Trophoblast cell (in vitro differentiated cells and primary cell): ENCODE data around the gene SLC6A2.

Experiments
- DNase-seq, 2 donors: peaks; one replicate each; pipeline ENCODE4 v3.0.0-alpha.2; 2016
- H2AFZ ChIP-seq: 2 replicates; pipeline ENCODE4 v1.6.1; 2013; ENCODE audit warnings: low read length, moderate library complexity, mild to moderate bottlenecking; ENCODE audit not compliant: insufficient read depth, poor library complexity
- H2AK5ac ChIP-seq: 2 replicates; pipeline ENCODE4 v1.6.1; 2013; ENCODE audit warnings: mild to moderate bottlenecking, low read length
- H2BK120ac ChIP-seq: 2 replicates; pipeline ENCODE4 v1.6.1; 2013; ENCODE audit warnings: low read length, mild to moderate bottlenecking, moderate library complexity; ENCODE audit not compliant: insufficient read depth, poor library complexity
- H2BK12ac ChIP-seq: 2 replicates; pipeline ENCODE4 v1.6.1; 2013; ENCODE audit warnings: mild to moderate bottlenecking, low read length, moderate library complexity
- H2BK5ac ChIP-seq: 2 replicates; pipeline ENCODE4 v1.6.1; 2013; ENCODE audit warnings: low read length, low read depth, moderate library complexity, mild to moderate bottlenecking; ENCODE audit not compliant: poor library complexity
- H3K14ac ChIP-seq: 2 replicates; pipeline ENCODE4 v1.6.1; 2013; ENCODE audit warnings: mild to moderate bottlenecking, low read length
- H3K18ac ChIP-seq: 2 replicates; pipeline ENCODE4 v1.6.1; 2013; ENCODE audit warnings: mild to moderate bottlenecking, low read length
- H3K23ac ChIP-seq: 2 replicates; pipeline ENCODE4 v1.6.1; 2013; ENCODE audit warnings: low read length
- H3K27ac ChIP-seq: 2 replicates; pipeline ENCODE4 v1.5.1; 2013; ENCODE audit warnings: low read depth, mild to moderate bottlenecking, inconsistent platforms, low read length, moderate library complexity
- H3K27me3 ChIP-seq: 2 replicates; pipeline ENCODE4 v1.6.1; 2013; ENCODE audit warnings: inconsistent platforms, mild to moderate bottlenecking, low read length, moderate library complexity; ENCODE audit not compliant: insufficient read depth
- H3K36me3 ChIP-seq, 2 experiments: 1 replicate in 1 of 2; 2 replicates in 1 of 2; pipeline ENCODE4 v1.6.1; 2013; ENCODE audit warnings: low read length in 2 of 2, mild to moderate bottlenecking in 2 of 2, moderate library complexity in 1 of 2; ENCODE audit not compliant: insufficient read depth in 2 of 2, control insufficient read depth in 1 of 2
- H3K4ac ChIP-seq: 2 replicates; pipeline ENCODE4 v1.6.1; 2013; ENCODE audit warnings: low read depth, mild to moderate bottlenecking, low read length, moderate library complexity
- H3K4me1 ChIP-seq, 2 experiments: 1 replicate in 1 of 2; 2 replicates in 1 of 2; pipeline ENCODE4 v1.6.1; 2013; ENCODE audit warnings: low read length in 2 of 2, mild to moderate bottlenecking in 2 of 2, moderate library complexity in 1 of 2; ENCODE audit not compliant: insufficient read depth in 2 of 2, control insufficient read depth in 1 of 2
- H3K4me2 ChIP-seq: 2 replicates; pipeline ENCODE4 v1.6.1; 2013; ENCODE audit warnings: inconsistent platforms, mild to moderate bottlenecking, low read length, moderate library complexity
- H3K4me3 ChIP-seq: 2 replicates; pipeline ENCODE4 v1.5.1; 2013; ENCODE audit warnings: mild to moderate bottlenecking, low read depth, low read length, inconsistent platforms
- H3K79me1 ChIP-seq: one replicate; pipeline ENCODE4 v1.6.1; 2013; ENCODE audit warnings: low read length
- H3K79me2 ChIP-seq: 2 replicates; pipeline ENCODE4 v1.6.1; 2013; ENCODE audit warnings: low read length, mild to moderate bottlenecking; ENCODE audit not compliant: control insufficient read depth, insufficient read depth, poor library complexity
- H3K9ac ChIP-seq: 2 replicates; pipeline ENCODE4 v1.6.1; 2013; ENCODE audit warnings: mild to moderate bottlenecking, low read length
- H3K9me3 ChIP-seq: 2 replicates; pipeline ENCODE4 v1.6.1; 2013; ENCODE audit warnings: low read depth, mild to moderate bottlenecking, control low read depth, inconsistent platforms, low read length; ENCODE audit not compliant: insufficient read depth
- H4K12ac ChIP-seq: 2 replicates; pipeline ENCODE4 v1.6.1; 2013; ENCODE audit warnings: low read depth, mild to moderate bottlenecking, low read length, moderate library complexity
- H4K8ac ChIP-seq: 2 replicates; pipeline ENCODE4 v1.6.1; 2013; ENCODE audit warnings: low read depth, mild to moderate bottlenecking, low read length, moderate library complexity
- H4K91ac ChIP-seq: one replicate; pipeline ENCODE4 v1.6.1; 2013; ENCODE audit warnings: low read depth, mild to moderate bottlenecking, low read length, moderate library complexity
- WGBS: extraction: QIAGEN DNeasy Blood & Tissue Kit; methylation state at CpG from one replicate; pipeline ENCODE4 v1.1.7; 2013; ENCODE audit warnings: missing lambda C conversion rate; ENCODE audit not compliant: insufficient read length, insufficient coverage; ENCODE audit errors: extremely low coverage; 5-methylcytosine and 5-hydroxymethylcytosine counted together

SLC6A2 gene

GRCh38 chr16:55655381-55655896 is 349 bp upstream of the SLC6A2 start:
- Histone ChIP-seq H3K9me3 (peaks cover 6% of the 10 kb centered on the region), H3K27ac (no peak overlapping the region), H3K9ac (no peak overlapping the region), H2AK5ac (no peak overlapping the region), H3K79me2 (no peaks in the 10 kb centered on the region), H3K4me1 (peaks cover 13 to 15% of the 10 kb centered on the region in 2 experiments), H3K23ac (no peak overlapping the region), H3K4me3 (peak overlapping the region; percentile 45), H3K36me3 (no peaks in the 10 kb centered on the region), H3K4ac (no peak overlapping the region), H3K4me2 (peak overlapping the region; percentile 82), H2BK5ac (no peak overlapping the region), H2BK120ac (no peak overlapping the region), H4K12ac (no peak overlapping the region), H3K79me1 (peaks cover 2% of the 10 kb centered on the region), H2AFZ (no peak overlapping the region), H3K27me3 (peaks cover 38% of the 10 kb centered on the region), H4K8ac (no peak overlapping the region), H2BK12ac (no peak overlapping the region), H3K18ac (no peak overlapping the region), H3K14ac (no peak overlapping the region), H4K91ac (no peak overlapping the region)
- peak in 1 of 2 donors; percentile 63 for DNase-seq
- no CpG with 5 or more reads among the region's 29 CpGs for WGBS

DNA sequence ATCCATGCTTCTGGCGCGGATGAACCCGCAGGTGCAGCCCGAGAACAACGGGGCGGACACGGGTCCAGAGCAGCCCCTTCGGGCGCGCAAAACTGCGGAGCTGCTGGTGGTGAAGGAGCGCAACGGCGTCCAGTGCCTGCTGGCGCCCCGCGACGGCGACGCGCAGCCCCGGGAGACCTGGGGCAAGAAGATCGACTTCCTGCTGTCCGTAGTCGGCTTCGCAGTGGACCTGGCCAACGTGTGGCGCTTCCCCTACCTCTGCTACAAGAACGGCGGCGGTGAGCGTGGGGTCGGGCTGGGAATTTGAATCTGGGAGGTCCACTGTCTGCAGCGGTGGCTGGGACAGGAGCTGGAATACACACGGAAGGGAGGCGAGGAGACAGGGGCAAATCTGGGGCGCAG is 904 bp downstream of the SLC6A2 start:
- peaks cover 2% of the 10 kb centered on the region for H3K79me1 ChIP-seq
- H3K4me1 ChIP-seq, result peaks cover 17 to 19% of the 10 kb centered on the region in 2 experiments
- H3K4ac ChIP-seq, result no peak overlapping the region
- no peaks in the 10 kb centered on the region for H3K36me3 ChIP-seq
- H2BK120ac ChIP-seq, result no peak overlapping the region
- no peak overlapping the region for H3K14ac ChIP-seq
- H3K27me3 ChIP-seq, result peaks cover 36% of the 10 kb centered on the region
- H4K8ac ChIP-seq, result no peak overlapping the region
- H3K23ac ChIP-seq, result no peak overlapping the region
- H3K4me3 ChIP-seq, result peak overlapping the region; percentile 46
- H3K79me2 ChIP-seq, result no peaks in the 10 kb centered on the region
- WGBS, result no CpG with 5 or more reads among the region's 37 CpGs
- H2BK12ac ChIP-seq, result no peak overlapping the region
- DNase-seq, result peak in 1 of 2 donors; percentile 46
- no peak overlapping the region for H2AK5ac ChIP-seq
- H3K18ac ChIP-seq, result peak overlapping the region; percentile 14
- no peak overlapping the region for H3K9ac ChIP-seq
- H2AFZ ChIP-seq, result no peak overlapping the region
- H4K91ac ChIP-seq, result no peak overlapping the region
- peak overlapping the region; percentile 82 for H3K4me2 ChIP-seq
- H3K27ac ChIP-seq, result no peak overlapping the region
- H3K9me3 ChIP-seq, result peaks cover 4% of the 10 kb centered on the region
- no peak overlapping the region for H2BK5ac ChIP-seq
- no peak overlapping the region for H4K12ac ChIP-seq

GRCh38 chr16:55657616-55658015 is 1.8 kb downstream of the SLC6A2 start:
- H3K79me1 ChIP-seq, result peaks cover 3% of the 10 kb centered on the region
- no peak overlapping the region for H2BK12ac ChIP-seq
- H4K8ac ChIP-seq, result no peak overlapping the region
- H3K79me2 ChIP-seq, result no peaks in the 10 kb centered on the region
- H2AK5ac ChIP-seq, result no peak overlapping the region
- no peak overlapping the region for H3K27ac ChIP-seq
- peaks cover 31% of the 10 kb centered on the region for H3K27me3 ChIP-seq
- no peak overlapping the region for H2BK5ac ChIP-seq
- H3K14ac ChIP-seq, result no peak overlapping the region
- H3K18ac ChIP-seq, result no peak overlapping the region
- no peak overlapping the region for H4K12ac ChIP-seq
- H3K4me1 ChIP-seq, result peaks cover 21 to 25% of the 10 kb centered on the region in 2 experiments
- DNase-seq, result no peak
- no peaks in the 10 kb centered on the region for H3K36me3 ChIP-seq
- no peak overlapping the region for H3K4me2 ChIP-seq
- no peak overlapping the region for H3K9ac ChIP-seq
- H3K9me3 ChIP-seq, result peaks cover 2% of the 10 kb centered on the region
- no peak overlapping the region for H3K23ac ChIP-seq
- H3K4me3 ChIP-seq, result no peak overlapping the region
- H4K91ac ChIP-seq, result no peak overlapping the region
- H2AFZ ChIP-seq, result no peak overlapping the region
- no peak overlapping the region for H2BK120ac ChIP-seq
- H3K4ac ChIP-seq, result no peak overlapping the region
- no CpG with 5 or more reads among the region's 3 CpGs for WGBS

DNA sequence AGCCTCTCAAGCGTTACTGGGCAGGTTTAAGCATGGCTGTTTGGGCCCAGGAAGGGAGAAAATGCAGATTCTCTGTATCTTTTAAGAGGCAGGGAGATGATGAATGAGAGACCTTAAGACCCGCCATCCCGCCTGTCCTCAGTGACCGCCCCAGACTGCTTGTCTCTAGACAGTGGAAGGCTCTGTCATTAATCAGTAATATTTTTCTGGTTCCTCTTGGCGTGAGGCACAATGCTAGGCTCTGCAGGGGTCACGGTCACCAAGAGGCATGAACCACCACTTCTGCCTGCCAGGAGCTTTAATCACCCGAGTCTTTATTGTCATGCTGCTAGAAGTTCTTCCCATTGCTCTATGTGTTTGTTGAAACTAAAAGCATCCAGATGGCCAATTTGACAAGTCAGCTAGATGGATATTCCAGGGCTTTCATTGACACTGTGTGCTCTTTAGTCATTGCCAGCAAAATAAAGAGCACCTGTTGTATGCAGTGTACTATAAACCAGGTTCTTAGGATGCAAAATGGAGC is 3.2 kb downstream of the SLC6A2 start:
- Histone ChIP-seq H3K14ac (no peak overlapping the region), H2BK120ac (no peak overlapping the region), H3K79me1 (peaks cover 10% of the 10 kb centered on the region)

More for the DNA sequence above, 3.2 kb downstream of the SLC6A2 start:
- H3K9ac ChIP-seq, result no peak overlapping the region
- no peak overlapping the region for H4K8ac ChIP-seq
- H3K4ac ChIP-seq, result no peak overlapping the region
- H3K27me3 ChIP-seq, result peaks cover 27% of the 10 kb centered on the region
- no peak overlapping the region for H3K27ac ChIP-seq
- H4K91ac ChIP-seq, result no peak overlapping the region
- H3K36me3 ChIP-seq, result no peaks in the 10 kb centered on the region
- H3K4me1 ChIP-seq, result peaks cover 28 to 33% of the 10 kb centered on the region in 2 experiments
- H3K18ac ChIP-seq, result no peak overlapping the region
- no peak overlapping the region for H3K4me3 ChIP-seq
- WGBS, result no CpG with 5 or more reads among the region's 7 CpGs
- DNase-seq, result no peak
- no peak overlapping the region for H3K4me2 ChIP-seq
- H3K9me3 ChIP-seq, result peaks cover 2% of the 10 kb centered on the region
- H3K23ac ChIP-seq, result no peak overlapping the region
- H4K12ac ChIP-seq, result no peak overlapping the region
- H2BK5ac ChIP-seq, result no peak overlapping the region
- no peak overlapping the region for H2AFZ ChIP-seq
- H3K79me2 ChIP-seq, result no peaks in the 10 kb centered on the region
- no peak overlapping the region for H2AK5ac ChIP-seq
- H2BK12ac ChIP-seq, result no peak overlapping the region
